IPS-18c (cell line): ENCODE data around the gene COA5.

ENCODE experiments used
- H3K4me3 ChIP-seq: 2 replicates; pipeline ENCODE4 v1.7.0; 2013; ENCODE audit warnings: low read depth, mild to moderate bottlenecking, low read length, moderate library complexity; ENCODE audit not compliant: insufficient read depth
- H3K9me3 ChIP-seq: one replicate; pipeline ENCODE4 v1.6.1; 2013; ENCODE audit warnings: mild to moderate bottlenecking, low read length, moderate library complexity; ENCODE audit not compliant: control insufficient read depth, insufficient read depth

COA5 gene

GRCh38 chr2:98582523-98582922, 25.8 kb downstream of the COA5 start:
- Histone ChIP-seq H3K9me3 (no peaks in the 10 kb centered on the region), H3K4me3 (no peak overlapping the region)

GRCh38 chr2:98580656-98581284, 27.5 kb downstream of the COA5 start:
- no peak overlapping the region for H3K4me3 ChIP-seq
- H3K9me3 ChIP-seq: peaks cover 2% of the 10 kb centered on the region

DNA sequence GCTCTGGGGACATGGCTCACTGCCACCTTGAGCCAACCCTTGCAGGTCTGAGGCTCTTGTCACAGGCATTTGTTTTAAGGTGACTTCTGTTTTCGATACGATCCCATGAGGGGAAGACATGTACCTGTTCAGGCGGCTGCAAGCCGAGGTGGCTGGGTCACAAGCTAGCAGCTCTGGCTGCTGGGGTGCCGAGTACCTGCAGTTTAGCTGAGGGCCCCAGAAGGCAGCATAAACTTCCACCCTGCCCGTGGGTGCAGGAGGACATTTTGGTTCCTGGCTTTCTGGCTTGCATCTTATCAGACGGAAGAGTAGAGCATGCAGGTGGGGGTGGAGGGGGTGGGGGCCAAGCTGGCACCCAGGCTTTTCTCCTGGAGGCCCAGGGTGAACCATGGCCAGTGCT, 28.4 kb downstream of the COA5 start:
- peaks cover 2% of the 10 kb centered on the region for H3K9me3 ChIP-seq
- no peak overlapping the region for H3K4me3 ChIP-seq

GRCh38 chr2:98578231-98578630, 30.1 kb downstream of the COA5 start:
- Histone ChIP-seq H3K4me3 (no peak overlapping the region), H3K9me3 (peaks cover 2% of the 10 kb centered on the region)

- H3K4me3 ChIP-seq: no peak overlapping the region
- H3K9me3 ChIP-seq: peaks cover 2% of the 10 kb centered on the region
These were observed 31.0 kb downstream of the COA5 start for GRCh38 chr2:98577313-98577712.

DNA sequence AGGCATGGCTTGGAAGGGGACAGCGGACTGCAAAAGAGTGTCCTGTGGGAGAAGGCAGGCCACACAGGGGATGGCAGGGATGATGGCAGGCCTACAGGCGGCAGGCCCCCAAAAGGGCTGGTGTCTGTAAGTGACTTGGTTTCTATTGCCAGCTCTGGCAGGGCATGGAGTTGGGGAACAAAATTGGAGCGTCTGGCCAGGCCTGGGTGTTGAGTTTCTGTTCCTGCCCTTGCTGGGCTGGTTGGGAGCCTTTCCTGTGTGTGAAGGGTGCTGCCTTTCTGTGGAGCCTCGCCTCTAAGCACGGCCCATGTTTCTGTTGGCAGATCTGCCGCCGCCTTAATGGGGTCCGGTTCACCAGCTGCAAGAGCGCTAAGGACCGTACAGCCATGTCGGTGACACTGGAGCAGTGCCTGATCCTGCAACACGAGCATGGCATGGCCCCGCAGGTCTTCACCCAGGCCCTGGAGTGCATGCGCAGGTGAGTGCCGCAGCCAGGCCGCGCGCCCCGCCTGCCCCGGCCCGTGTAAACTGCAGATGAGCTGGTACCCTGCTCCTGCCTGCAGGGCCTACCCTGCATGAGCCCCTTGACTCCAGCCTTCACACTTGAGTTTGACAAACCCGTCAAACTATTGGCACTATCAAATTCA, 31.5 kb downstream of the COA5 start:
- Histone ChIP-seq H3K4me3 (no peak overlapping the region), H3K9me3 (peaks cover 2% of the 10 kb centered on the region)

DNA sequence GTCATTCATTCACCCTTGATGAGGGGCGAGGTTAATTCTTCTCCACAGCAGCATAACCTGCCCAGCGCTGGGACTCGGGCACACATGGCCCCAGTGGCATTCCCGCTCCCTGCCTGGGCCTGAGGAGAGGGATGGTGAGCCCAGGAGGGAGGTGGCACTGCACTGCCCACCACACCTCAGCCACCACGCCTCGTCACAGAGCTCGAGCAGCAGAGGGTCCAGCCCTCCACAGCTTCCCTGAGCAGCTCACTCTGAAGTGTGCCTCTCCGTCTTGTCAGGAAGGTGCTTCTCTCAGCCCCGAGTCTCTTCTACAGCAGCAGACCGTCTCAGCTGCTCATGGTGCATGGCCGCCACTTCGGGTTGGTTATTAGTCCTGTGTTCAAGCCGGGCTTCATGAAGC, 34.9 kb downstream of the COA5 start:
- Histone ChIP-seq H3K4me3 (no peak overlapping the region), H3K9me3 (peaks cover 2% of the 10 kb centered on the region)

DNA sequence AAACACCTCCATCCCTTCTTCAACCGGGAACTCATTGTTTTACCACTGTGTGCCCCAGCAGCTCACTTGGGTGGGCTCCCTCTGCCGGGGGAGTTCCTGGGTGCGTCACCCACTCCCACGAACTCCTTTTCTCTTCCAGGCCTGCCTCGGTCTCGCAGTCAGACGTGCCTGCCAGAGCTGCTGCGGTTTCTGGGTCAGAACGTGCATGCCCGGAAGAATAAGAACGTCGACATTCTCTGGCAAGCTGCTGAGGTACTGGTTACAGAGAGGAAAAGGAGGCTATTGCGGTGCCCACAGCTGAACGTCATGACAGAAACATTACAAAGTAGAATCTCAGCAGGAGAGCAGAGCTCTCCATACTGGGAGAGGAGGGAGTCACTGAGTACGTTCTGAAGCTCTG, 35.6 kb downstream of the COA5 start:
- no peak overlapping the region for H3K4me3 ChIP-seq
- H3K9me3 ChIP-seq: peaks cover 2% of the 10 kb centered on the region

DNA sequence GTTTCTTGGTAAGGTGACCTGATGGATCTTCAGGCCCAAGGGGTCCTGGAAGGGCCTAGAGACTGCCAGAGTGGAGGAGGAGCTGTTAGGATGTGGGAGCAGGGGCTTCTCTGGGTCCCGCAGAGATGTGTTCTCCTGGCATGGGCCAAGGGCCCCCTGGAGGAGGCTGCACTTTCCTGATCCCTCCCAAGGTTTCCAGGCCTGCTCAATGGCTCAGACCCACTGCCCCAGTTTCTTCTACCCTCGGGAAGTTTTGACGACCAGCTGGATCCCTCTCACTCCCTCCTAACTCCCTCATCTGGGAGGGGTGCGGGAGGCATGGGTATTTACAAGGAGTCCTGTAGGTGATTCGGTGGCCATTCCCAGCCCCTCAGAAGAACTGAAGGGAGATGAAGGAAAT, 36.1 kb downstream of the COA5 start:
- Histone ChIP-seq H3K9me3 (no peaks in the 10 kb centered on the region), H3K4me3 (no peak overlapping the region)

GRCh38 chr2:98571796-98572195, 36.5 kb downstream of the COA5 start:
- no peaks in the 10 kb centered on the region for H3K9me3 ChIP-seq
- H3K4me3 ChIP-seq: no peak overlapping the region

DNA sequence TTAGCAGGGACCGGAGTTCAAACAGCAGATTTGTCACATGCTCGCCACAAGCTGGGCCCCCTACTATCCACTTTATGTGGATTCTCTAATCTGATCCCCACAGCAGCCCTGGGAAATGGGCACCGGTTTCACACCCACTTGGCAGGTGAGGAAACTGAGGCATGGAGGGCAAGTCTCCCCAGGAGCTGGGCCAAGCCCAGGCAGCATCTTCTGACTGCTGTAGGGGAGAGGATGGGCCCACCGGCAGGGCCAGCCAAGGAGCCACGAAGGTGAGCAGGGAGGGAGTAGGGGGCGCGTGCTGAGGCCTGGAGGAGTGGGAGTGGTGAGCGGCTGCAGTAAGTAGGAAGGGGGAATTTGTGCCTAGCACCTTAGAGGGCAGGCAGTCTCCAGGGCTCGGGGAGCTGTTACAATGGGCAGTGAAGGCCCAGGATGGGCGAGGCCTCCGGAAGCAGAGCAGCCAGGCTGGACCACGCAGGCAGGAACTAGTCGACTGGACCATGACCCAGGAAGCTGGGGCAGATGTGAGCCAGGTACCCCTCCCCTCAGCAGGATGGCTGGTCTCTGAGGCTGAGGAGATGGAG, 37.1 kb downstream of the COA5 start:
- no peak overlapping the region for H3K4me3 ChIP-seq
- no peaks in the 10 kb centered on the region for H3K9me3 ChIP-seq

DNA sequence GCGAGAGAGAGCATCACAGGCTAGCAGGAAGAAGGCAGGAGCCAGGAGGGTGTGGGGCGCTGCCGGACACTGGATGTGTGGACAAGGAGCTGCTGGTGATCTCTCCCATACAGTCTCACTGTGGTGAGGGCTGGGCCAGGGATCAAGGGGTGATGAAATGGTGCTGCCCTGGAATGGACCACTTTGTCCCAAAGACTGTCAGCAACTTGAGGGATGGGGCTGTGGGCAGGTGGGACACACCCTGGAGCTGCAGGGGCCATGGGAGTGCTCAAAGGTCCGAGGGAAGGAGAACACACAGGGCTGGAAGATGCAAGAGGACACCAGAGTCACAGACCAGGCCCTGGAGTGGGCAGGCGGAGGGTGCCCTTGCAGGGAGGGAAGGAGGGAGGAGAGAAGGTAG, 38.0 kb downstream of the COA5 start:
- Histone ChIP-seq H3K9me3 (no peaks in the 10 kb centered on the region), H3K4me3 (no peak overlapping the region)

GRCh38 chr2:98569915-98570314, 38.4 kb downstream of the COA5 start:
- Histone ChIP-seq H3K4me3 (no peak overlapping the region), H3K9me3 (no peaks in the 10 kb centered on the region)

DNA sequence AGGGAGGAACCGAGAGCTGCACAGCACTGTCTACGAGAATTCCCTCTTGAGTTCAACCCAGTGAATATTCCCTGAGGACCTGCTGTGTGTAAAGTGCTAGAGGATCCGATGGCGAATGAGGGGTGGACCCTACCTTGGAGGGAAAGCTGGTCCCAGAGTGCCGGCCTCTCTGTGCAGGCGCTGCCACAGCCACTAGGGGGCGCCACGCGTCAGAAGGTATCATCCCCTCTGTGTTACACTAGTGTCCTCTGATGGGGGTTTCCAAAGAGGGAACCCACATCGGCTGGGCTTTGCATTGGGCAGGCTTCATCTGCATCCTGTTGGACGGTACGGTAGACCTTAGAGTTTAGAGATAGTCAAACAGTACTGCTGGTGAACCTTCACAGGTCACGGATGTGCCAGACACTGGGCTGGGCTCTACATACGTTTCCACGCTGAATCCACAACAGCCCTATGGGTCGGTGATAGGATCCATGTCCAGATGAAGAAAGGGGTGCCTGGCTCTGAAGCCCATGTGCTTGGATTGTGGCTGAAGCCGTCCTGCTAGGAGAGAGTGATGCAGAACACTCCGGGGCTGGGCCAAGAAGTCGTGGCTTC, 39.0 kb downstream of the COA5 start:
- peaks cover under 1% of the 10 kb centered on the region for H3K9me3 ChIP-seq
- H3K4me3 ChIP-seq: no peak overlapping the region

GRCh38 chr2:98568161-98568956, 40.0 kb downstream of the COA5 start:
- Histone ChIP-seq H3K9me3 (peaks cover 2% of the 10 kb centered on the region), H3K4me3 (no peak overlapping the region)

DNA sequence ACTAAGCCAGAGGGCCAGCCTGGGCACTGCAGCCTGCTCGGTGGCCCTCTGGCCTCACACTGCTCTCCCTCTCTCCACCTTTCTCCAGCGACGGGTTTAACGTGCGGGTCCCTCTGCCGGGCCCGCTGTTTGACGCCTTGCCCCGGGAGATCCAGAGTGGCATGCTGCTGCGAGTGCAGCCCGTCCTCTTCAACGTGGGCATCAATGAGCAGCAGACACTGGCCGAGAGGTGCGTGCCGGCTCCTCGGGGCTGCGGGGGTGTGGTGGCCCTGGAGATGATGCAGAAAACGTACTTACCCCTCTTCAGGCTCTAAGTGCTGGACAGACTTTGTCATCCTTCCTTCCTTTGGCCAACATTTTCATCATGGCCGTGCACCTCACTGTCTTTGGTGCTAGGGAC, 42.4 kb downstream of the COA5 start:
- Histone ChIP-seq H3K4me3 (no peak overlapping the region), H3K9me3 (peaks cover 2% of the 10 kb centered on the region)

- Histone ChIP-seq H3K9me3 (peaks cover 2% of the 10 kb centered on the region), H3K4me3 (no peak overlapping the region)
These were observed 42.9 kb downstream of the COA5 start for GRCh38 chr2:98565286-98565860.
